Neural cell (in vitro differentiated cells): ENCODE results near the gene NUP107. TPM values are rescaled to one million over a fixed set of nuclear protein-coding genes. Genes with fewer than 3 reads are reported as not detected.
A peak's percentile ranks its signal among the peaks of the same experiment; 100 is the strongest.

Source experiments
- H2AFZ ChIP-seq: fragments of 200-600, 300-800 bp; sonication (generic), shearing (Covaris generic); 2 replicates; pipeline ENCODE4 v1.6.0; 2014; ENCODE audit warnings: low read depth, mild to moderate bottlenecking, antibody characterized with exemption, low read length, moderate library complexity
- H3F3A ChIP-seq: fragments of 200-600 bp; shearing (Covaris generic); 2 replicates; pipeline ENCODE4 v1.6.1; 2016; ENCODE audit warnings: mild to moderate bottlenecking, moderate library complexity, mixed read lengths, antibody characterized with exemption, low read length; ENCODE audit not compliant: insufficient read depth, poor library complexity, severe bottlenecking
- H3K27ac ChIP-seq: fragments of 200-600, 300-800 bp; sonication (generic), shearing (Covaris generic); 2 replicates; pipeline ENCODE4 v1.5.1; 2014; ENCODE audit warnings: mild to moderate bottlenecking, low read length, moderate library complexity
- H3K27me3 ChIP-seq: fragments of 300-800, 200-600 bp; sonication (generic), shearing (Covaris generic); 2 replicates; pipeline ENCODE4 v1.6.0; 2014; ENCODE audit warnings: mild to moderate bottlenecking, low read depth, low read length, moderate library complexity; ENCODE audit not compliant: insufficient read depth
- H3K36me3 ChIP-seq: fragments of 300-800, 200-600 bp; sonication (generic), shearing (Covaris generic); 2 replicates; pipeline ENCODE4 v1.5.1; 2014; ENCODE audit warnings: mild to moderate bottlenecking, antibody characterized with exemption, low read length, moderate library complexity; ENCODE audit not compliant: insufficient read depth
- H3K4me2 ChIP-seq: fragments of 300-800, 200-600 bp; sonication (generic), shearing (Covaris generic); 2 replicates; pipeline ENCODE4 v1.6.0; 2014; ENCODE audit warnings: mild to moderate bottlenecking, low read length
- H3K4me3 ChIP-seq: fragments of 300-800, 200-600 bp; sonication (generic), shearing (Covaris generic); 2 replicates; pipeline ENCODE4 v1.5.1; 2014; ENCODE audit warnings: mild to moderate bottlenecking, low read length, moderate library complexity
- H3K79me2 ChIP-seq: fragments of 200-600 bp; shearing (Covaris generic); replicated peaks from 2 replicates; pipeline ENCODE4 v1.6.0; 2014; ENCODE audit warnings: mild to moderate bottlenecking, low read length, moderate library complexity; ENCODE audit not compliant: insufficient read depth
- H3K9ac ChIP-seq: fragments of 300-800, 200-600 bp; sonication (generic), shearing (Covaris generic); 2 replicates; pipeline ENCODE4 v1.6.1; 2016; ENCODE audit warnings: mild to moderate bottlenecking, low read length, mixed read lengths
- H3K9me2 ChIP-seq: fragments of 200-600 bp; shearing (Covaris generic); 2 replicates; pipeline ENCODE4 v1.6.1; 2016; ENCODE audit warnings: mild to moderate bottlenecking, low read length, mixed read lengths; ENCODE audit not compliant: insufficient read depth
- H3K9me3 ChIP-seq: fragments of 200-600, 300-800 bp; sonication (generic), shearing (Covaris generic); 2 replicates; pipeline ENCODE4 v1.6.1; 2016; ENCODE audit warnings: mild to moderate bottlenecking, mixed run types, low read length, moderate library complexity, mixed read lengths
- H4K20me1 ChIP-seq: fragments of 200-600 bp; shearing (Covaris generic); 2 replicates; pipeline ENCODE4 v1.6.1; 2016; ENCODE audit warnings: mild to moderate bottlenecking, mixed run types; ENCODE audit not compliant: insufficient read depth
- CTCF ChIP-seq: fragments of 450-650 bp; IDR thresholded peaks from 2 replicates; pipeline ENCODE4 v1.5.1; 2014; ENCODE audit warnings: antibody characterized with exemption, mild to moderate bottlenecking, moderate library complexity; ENCODE audit not compliant: poor library complexity, severe bottlenecking
- EP300 ChIP-seq: fragments of 450-650 bp; conservative IDR thresholded peaks from 2 replicates; pipeline ENCODE4 v1.6.1; 2014; ENCODE audit warnings: antibody characterized with exemption, mild to moderate bottlenecking, moderate library complexity; ENCODE audit not compliant: poor library complexity, severe bottlenecking
- MXI1 ChIP-seq: fragments of 450-650 bp; conservative IDR thresholded peaks from 2 replicates; pipeline ENCODE4 v1.6.1; 2014; ENCODE audit warnings: antibody characterized with exemption, mild to moderate bottlenecking; ENCODE audit not compliant: poor library complexity, severe bottlenecking
- POLR2AphosphoS5 ChIP-seq: IDR thresholded peaks from 2 replicates; pipeline ENCODE4 v1.6.1; 2012
- RAD21 ChIP-seq: fragments of 450-650 bp; conservative IDR thresholded peaks from 2 replicates; pipeline ENCODE4 v1.6.1; 2014; ENCODE audit warnings: antibody characterized with exemption, mild to moderate bottlenecking, moderate library complexity
- REST ChIP-seq: IDR thresholded peaks from 2 replicates; pipeline ENCODE4 v1.6.1; 2012; ENCODE audit warnings: borderline replicate concordance
- SMC3 ChIP-seq: fragments of 450-650 bp; conservative IDR thresholded peaks from 2 replicates; pipeline ENCODE4 v1.6.1; 2014; ENCODE audit warnings: antibody characterized with exemption, mild to moderate bottlenecking, moderate library complexity; ENCODE audit not compliant: poor library complexity
- TAF1 ChIP-seq: IDR thresholded peaks from 2 replicates; pipeline ENCODE4 v1.6.1; 2012; ENCODE audit warnings: low read depth
- polyA plus RNA-seq: library from polyadenylated mRNA; depleted of rRNA; stranded (reverse); fragments of >200 nt; gene quantifications from 2 replicates; pipeline ENCODE4 v1.2.3, GENCODE V29; 2014

NUP107 gene
- polyA plus RNA-seq, 1 donor from 2014 or later: 64.1 TPM

GRCh38 chr12:68745376-68745903 lies 58.7 kb downstream of the NUP107 start:
- Histone ChIP-seq H3K9me2 (no peaks in the 10 kb centered on the region), H3K4me2 (peak overlapping the region; percentile 49), H3K27me3 (no peaks in the 10 kb centered on the region), H3K27ac (peak overlapping the region; percentile 32), H3K9me3 (no peaks in the 10 kb centered on the region), H3K79me2 (peaks cover 16% of the 10 kb centered on the region), H2AFZ (peak overlapping the region; percentile 67), H3K4me3 (peak overlapping the region; percentile 89), H4K20me1 (no peaks in the 10 kb centered on the region), H3F3A (no peaks in the 10 kb centered on the region), H3K36me3 (no peaks in the 10 kb centered on the region), H3K9ac (peak overlapping the region; percentile 75)
- TF ChIP-seq CTCF (no peak), TAF1 (no peak), SMC3 (no peak), RAD21 (no peak), MXI1 (no peak), REST (no peak)

- peak within 1 kb of the TSS; percentile 78 for H3K4me2 ChIP-seq
- no peaks in the 10 kb centered on the region for H3K36me3 ChIP-seq
- H3K9ac ChIP-seq: peak within 1 kb of the TSS; percentile 75
- no peaks in the 10 kb centered on the region for H3K9me3 ChIP-seq
- H3F3A ChIP-seq: no peaks in the 10 kb centered on the region
- no peaks in the 10 kb centered on the region for H3K27me3 ChIP-seq
- H4K20me1 ChIP-seq: no peaks in the 10 kb centered on the region
- H2AFZ ChIP-seq: peak within 1 kb of the TSS; percentile 67
- H3K79me2 ChIP-seq: peaks cover 16% of the 10 kb centered on the region
- H3K4me3 ChIP-seq: peak within 1 kb of the TSS; percentile 89
- H3K27ac ChIP-seq: peak within 1 kb of the TSS; percentile 59
- TF ChIP-seq POLR2AphosphoS5 (peak; percentile 70), TAF1 (no peak), SMC3 (no peak), EP300 (peak; percentile 10), RAD21 (peak; percentile 7), MXI1 (peak; percentile 76)
- no peaks in the 10 kb centered on the region for H3K9me2 ChIP-seq
Observed at GRCh38 chr12:68745904-68746571, 59.3 kb downstream of the NUP107 start, which contains the start of gene SLC35E3. Gene SLC35E3, plus strand, starts transcription at chr12:68746176. Its CDS starts 202 bp downstream, at chr12:68746378.
